ENCODE data around the gene MUC5AC. TPM values are rescaled to one million over a fixed set of nuclear protein-coding genes. Genes with fewer than 3 reads are reported as not detected.
A peak's percentile ranks its signal among the peaks of the same experiment; 100 is the strongest.

MUC5AC gene
- total and polyA plus RNA-seq, 5 donors, result not detected

DNA sequence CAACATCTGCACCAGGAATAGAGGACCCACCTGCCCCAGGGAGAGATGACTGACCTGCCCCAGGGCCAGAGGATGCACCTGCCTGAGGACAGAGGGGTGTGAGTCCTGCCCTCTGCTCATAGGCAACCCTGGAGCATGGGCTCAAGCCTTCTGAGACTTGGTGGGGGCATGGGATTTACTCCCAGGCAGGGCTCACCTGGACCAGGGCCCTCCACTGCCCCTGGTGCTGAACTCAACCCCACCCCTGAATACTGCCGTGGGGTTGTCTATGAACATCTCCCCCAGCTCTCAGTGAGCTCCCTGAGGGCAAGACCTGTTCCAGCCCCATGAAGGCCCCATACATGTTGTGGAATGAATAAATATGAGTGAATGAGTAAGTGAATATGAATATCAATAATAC, 33.8 kb upstream of the MUC5AC start:
- WGBS, result 95% methylated on average over 1 of the region's 1 CpG
- Histone ChIP-seq H3K27ac (ENCODE audit: low read length) (no peak overlapping the region), H3K4me1 (ENCODE audit: control insufficient read depth, insufficient read depth, low read length) (no peaks in the 10 kb centered on the region), H3K27me3 (ENCODE audit: control insufficient read depth, insufficient read depth) (no peaks in the 10 kb centered on the region), H3K9me3 (ENCODE audit: control insufficient read depth, low read length) (no peaks in the 10 kb centered on the region), H3K4me3 (ENCODE audit: low read length) (no peak overlapping the region)
- intact Hi-C loops (cut with DNase I), result no loop called here
- DNase-seq (peak in 1 of 3 donors; percentile 6), ATAC-seq (no peak)

- H3K4me1 ChIP-seq (ENCODE audit: control insufficient read depth, insufficient read depth, low read length), result no peaks in the 10 kb centered on the region
- intact Hi-C loops (cut with DNase I), result no loop called here
- no peak overlapping the region for H3K4me3 ChIP-seq (ENCODE audit: low read length)
- no peak overlapping the region for H3K27ac ChIP-seq (ENCODE audit: low read length)
- ATAC-seq, result no peak
- peak in 1 of 3 donors; percentile 9 for DNase-seq
- no peaks in the 10 kb centered on the region for H3K9me3 ChIP-seq (ENCODE audit: control insufficient read depth, low read length)
- 92% methylated on average over 9 of the region's 9 CpGs for WGBS
- no peaks in the 10 kb centered on the region for H3K27me3 ChIP-seq (ENCODE audit: control insufficient read depth, insufficient read depth)
Measured at GRCh38 chr11:1125803-1126202, 31.9 kb upstream of the MUC5AC start.

DNA sequence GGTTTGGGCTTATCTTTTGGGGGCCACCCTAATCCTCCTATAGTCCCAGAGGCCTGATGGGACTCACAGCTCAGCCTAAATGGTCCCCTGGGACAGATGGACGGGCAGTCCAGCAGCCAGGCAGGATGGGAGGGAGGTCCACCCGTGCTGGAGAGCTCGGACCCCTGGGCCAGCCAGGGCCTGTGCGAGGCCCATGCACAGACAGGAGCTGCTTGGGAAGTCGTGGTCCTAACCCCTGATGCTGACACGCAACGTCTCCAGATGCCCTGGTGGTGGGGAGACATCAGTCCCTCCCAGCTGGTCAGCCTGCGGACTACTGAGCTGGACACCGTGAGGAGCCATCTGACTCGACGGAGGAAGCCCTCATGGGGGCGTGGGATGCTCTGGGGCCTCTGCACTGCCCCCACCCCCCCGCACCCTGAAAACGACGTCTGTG, 31.2 kb upstream of the MUC5AC start:
- Histone ChIP-seq H3K4me3 (ENCODE audit: low read length) (no peak overlapping the region), H3K27ac (ENCODE audit: low read length) (no peak overlapping the region), H3K9me3 (ENCODE audit: control insufficient read depth, low read length) (no peaks in the 10 kb centered on the region), H3K27me3 (ENCODE audit: control insufficient read depth, insufficient read depth) (no peaks in the 10 kb centered on the region), H3K4me1 (ENCODE audit: control insufficient read depth, insufficient read depth, low read length) (no peaks in the 10 kb centered on the region)
- DNase-seq (no peak), ATAC-seq (no peak)
- intact Hi-C loops (cut with DNase I), result no loop called here
- WGBS, result 83% methylated on average over 15 of the region's 15 CpGs

DNA sequence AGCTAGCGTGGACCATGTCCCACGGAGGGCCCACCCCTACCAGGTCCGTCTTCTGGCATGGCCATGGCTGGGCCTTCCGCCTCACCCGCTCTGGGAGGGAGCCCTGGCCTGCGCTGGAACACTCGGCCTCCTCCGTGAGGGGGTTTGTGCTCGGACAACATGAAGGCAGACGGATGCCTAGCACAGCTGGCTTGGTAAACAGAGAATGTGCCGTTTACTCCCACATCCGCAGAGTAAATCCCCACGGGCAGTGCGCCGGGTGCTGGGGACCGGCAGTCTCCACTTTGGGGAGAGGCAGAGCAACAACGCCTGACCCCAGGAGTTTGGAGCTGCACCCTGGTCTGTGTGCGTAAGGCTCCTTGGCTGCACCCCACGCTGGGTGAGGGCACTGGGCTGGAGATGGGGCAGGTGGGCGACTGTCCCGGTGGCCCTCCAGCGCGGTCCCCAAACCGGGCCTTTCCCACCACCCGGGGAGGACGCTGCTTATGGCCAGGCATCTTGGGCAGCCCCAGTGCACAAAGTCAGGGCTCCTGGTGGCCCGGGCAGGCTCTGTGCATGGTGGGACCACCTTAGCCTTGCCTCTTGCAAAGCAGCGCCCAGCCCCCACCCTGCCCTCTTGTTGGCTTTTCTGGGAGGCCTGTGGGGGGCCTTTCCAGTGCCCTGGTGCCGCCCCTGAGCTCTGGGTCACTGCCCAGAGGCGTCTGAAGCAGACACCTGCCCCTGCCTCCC, 30.7 kb upstream of the MUC5AC start:
- no peak overlapping the region for H3K4me3 ChIP-seq (ENCODE audit: low read length)
- H3K9me3 ChIP-seq (ENCODE audit: control insufficient read depth, low read length), result no peaks in the 10 kb centered on the region
- 84% methylated on average over 30 of the region's 30 CpGs for WGBS
- H3K27me3 ChIP-seq (ENCODE audit: control insufficient read depth, insufficient read depth), result no peaks in the 10 kb centered on the region
- no peaks in the 10 kb centered on the region for H3K4me1 ChIP-seq (ENCODE audit: control insufficient read depth, insufficient read depth, low read length)
- intact Hi-C loops (cut with DNase I), result no loop called here
- H3K27ac ChIP-seq (ENCODE audit: low read length), result no peak overlapping the region
- DNase-seq (peak in 1 of 3 donors; percentile 41), ATAC-seq (no peak)

DNA sequence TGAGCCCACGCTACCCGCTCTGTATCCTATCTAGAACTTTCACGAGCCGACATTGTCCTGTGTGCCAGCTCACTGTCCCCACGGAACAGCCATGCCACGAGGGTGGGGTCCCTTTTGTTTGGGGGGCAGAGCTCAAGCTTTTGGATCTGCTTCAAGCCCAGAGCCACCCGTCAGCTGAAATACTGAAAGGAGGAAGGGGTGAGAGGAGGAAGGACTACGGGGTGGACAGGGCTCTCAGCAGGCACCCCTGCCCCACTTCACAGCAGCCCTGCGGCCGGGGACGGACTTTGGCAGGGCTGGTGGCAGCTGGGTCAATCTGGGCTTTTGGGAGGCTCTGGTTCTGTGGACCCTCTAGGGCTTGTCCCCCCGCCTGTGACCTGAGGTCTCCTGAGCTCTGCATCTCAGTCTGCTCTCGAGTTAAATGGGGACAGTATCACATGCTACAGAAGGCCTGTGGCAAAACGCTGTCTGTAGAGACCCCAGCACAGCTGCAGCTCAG, 30.0 kb upstream of the MUC5AC start:
- Histone ChIP-seq H3K27me3 (ENCODE audit: control insufficient read depth, insufficient read depth) (no peaks in the 10 kb centered on the region), H3K4me1 (ENCODE audit: control insufficient read depth, insufficient read depth, low read length) (no peaks in the 10 kb centered on the region), H3K9me3 (ENCODE audit: control insufficient read depth, low read length) (no peaks in the 10 kb centered on the region), H3K27ac (ENCODE audit: low read length) (no peak overlapping the region), H3K4me3 (ENCODE audit: low read length) (no peak overlapping the region)
- WGBS, result 66% methylated on average over 14 of the region's 14 CpGs
- intact Hi-C loops (cut with DNase I), result no loop called here
- DNase-seq (peak in 1 of 3 donors; percentile 22), ATAC-seq (no peak)

- Histone ChIP-seq H3K4me3 (ENCODE audit: low read length) (no peak overlapping the region), H3K27me3 (ENCODE audit: control insufficient read depth, insufficient read depth) (no peaks in the 10 kb centered on the region), H3K27ac (ENCODE audit: low read length) (no peak overlapping the region), H3K9me3 (ENCODE audit: control insufficient read depth, low read length) (no peaks in the 10 kb centered on the region), H3K4me1 (ENCODE audit: control insufficient read depth, insufficient read depth, low read length) (no peaks in the 10 kb centered on the region)
- 79% methylated on average over 33 of the region's 33 CpGs for WGBS
- DNase-seq (peak in 2 of 3 donors; percentile 18 to 42), ATAC-seq (no peak)
- intact Hi-C loops (cut with DNase I), result no loop called here
Measured at GRCh38 chr11:1128311-1129142, 29.2 kb upstream of the MUC5AC start.

DNA sequence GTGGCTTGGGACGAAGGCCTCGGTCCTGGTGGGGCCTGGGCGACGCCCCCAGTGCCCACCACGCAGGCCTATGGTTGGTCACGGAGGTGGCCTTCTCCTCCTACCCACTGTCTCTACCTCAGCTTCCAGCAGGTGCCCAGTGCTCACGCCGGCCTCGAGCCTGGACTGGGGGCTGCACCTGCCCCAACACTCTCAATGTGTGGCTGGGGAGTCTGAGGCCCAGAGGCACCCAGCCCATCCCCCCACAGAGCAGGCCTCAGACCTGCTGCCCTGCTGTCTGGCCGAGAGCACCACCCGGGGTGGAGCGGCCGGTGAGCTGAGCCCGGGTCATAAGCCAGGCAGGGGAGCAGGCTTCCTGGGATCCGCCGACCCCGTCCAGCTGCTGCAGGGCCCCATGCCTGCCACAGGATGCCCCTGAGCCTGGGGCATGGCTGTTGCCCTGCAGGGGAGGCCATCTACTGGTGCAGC, 28.6 kb upstream of the MUC5AC start:
- H3K4me1 ChIP-seq (ENCODE audit: control insufficient read depth, insufficient read depth, low read length), result no peaks in the 10 kb centered on the region
- peak in 1 of 2 donors; percentile 12 for ATAC-seq
- no peaks in the 10 kb centered on the region for H3K27me3 ChIP-seq (ENCODE audit: control insufficient read depth, insufficient read depth)
- H3K4me3 ChIP-seq (ENCODE audit: low read length), result no peak overlapping the region
- no peaks in the 10 kb centered on the region for H3K9me3 ChIP-seq (ENCODE audit: control insufficient read depth, low read length)
- intact Hi-C loops (cut with DNase I), result no loop called here
- no peak overlapping the region for H3K27ac ChIP-seq (ENCODE audit: low read length)
- 66% methylated on average over 17 of the region's 17 CpGs for WGBS
- peak in 1 of 3 donors; percentile 35 for DNase-seq

- DNase-seq (peak in 1 of 3 donors; percentile 26), ATAC-seq (no peak)
- intact Hi-C loops (cut with DNase I), result no loop called here
- Histone ChIP-seq H3K4me3 (ENCODE audit: low read length) (no peak overlapping the region), H3K27me3 (ENCODE audit: control insufficient read depth, insufficient read depth) (no peaks in the 10 kb centered on the region), H3K4me1 (ENCODE audit: control insufficient read depth, insufficient read depth, low read length) (no peaks in the 10 kb centered on the region), H3K9me3 (ENCODE audit: control insufficient read depth, low read length) (no peaks in the 10 kb centered on the region), H3K27ac (ENCODE audit: low read length) (no peak overlapping the region)
- WGBS, result 85% methylated on average over 18 of the region's 18 CpGs
Measured at GRCh38 chr11:1129611-1130160, 28.1 kb upstream of the MUC5AC start.

- ATAC-seq, result peak in 1 of 2 donors; percentile 18
- H3K27me3 ChIP-seq (ENCODE audit: control insufficient read depth, insufficient read depth), result no peaks in the 10 kb centered on the region
Measured at GRCh38 chr11:1130276-1131032, 27.3 kb upstream of the MUC5AC start.

DNA sequence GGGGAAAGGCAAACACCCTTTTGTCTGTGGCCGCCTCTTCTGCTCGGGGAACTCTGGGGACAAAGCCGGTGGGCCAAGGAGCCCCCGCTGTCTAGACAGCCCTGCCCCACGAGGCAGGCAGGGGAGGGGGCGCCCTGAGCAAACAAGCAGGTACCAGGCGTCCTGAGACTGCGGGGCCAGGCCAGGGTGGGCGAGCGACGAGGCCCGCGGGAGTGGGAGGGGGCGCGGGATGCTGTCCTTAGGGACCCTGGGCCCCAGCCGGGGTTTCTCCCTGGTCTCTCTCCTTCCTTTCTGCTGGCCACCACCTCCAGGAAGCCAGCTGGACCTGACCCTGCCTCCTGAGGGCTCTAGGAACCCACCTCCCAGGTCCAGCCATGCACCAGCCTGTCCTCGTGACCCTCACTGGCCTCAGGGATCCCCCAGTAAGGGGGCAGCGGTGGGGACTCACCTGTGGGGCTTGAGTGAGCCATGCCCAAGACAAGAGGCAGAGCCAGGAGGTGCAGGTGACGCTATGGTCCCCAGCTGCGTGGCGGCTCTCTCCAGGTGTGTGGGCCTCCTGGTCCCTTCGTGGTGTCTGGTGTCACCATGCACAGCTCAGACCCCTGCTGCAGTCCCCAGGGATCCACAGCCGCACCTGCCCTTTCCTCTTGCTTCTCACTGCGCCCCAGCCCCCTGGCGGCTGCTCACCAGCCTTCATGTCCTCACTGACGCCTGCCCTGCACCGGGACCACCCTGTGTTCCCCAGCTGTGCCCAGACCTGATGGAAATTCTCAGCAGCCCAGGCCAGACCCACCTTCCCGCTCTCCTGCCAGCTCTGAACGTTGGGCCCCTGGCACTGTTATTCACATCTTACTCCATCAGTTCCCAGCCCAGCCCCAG, 26.5 kb upstream of the MUC5AC start:
- no peak overlapping the region for H3K27ac ChIP-seq (ENCODE audit: low read length)
- DNase-seq (peak in 1 of 3 donors; percentile 30), ATAC-seq (no peak)
- WGBS, result 76% methylated on average over 29 of the region's 29 CpGs
- intact Hi-C loops (cut with DNase I), result no loop called here
- H3K4me1 ChIP-seq (ENCODE audit: control insufficient read depth, insufficient read depth, low read length), result no peaks in the 10 kb centered on the region
- no peaks in the 10 kb centered on the region for H3K9me3 ChIP-seq (ENCODE audit: control insufficient read depth, low read length)
- no peaks in the 10 kb centered on the region for H3K27me3 ChIP-seq (ENCODE audit: control insufficient read depth, insufficient read depth)
- no peak overlapping the region for H3K4me3 ChIP-seq (ENCODE audit: low read length)

More at GRCh38 chr11:1130276-1131032, 27.3 kb upstream of the MUC5AC start:
- 69% methylated on average over 15 of the region's 15 CpGs for WGBS
- Histone ChIP-seq H3K9me3 (ENCODE audit: control insufficient read depth, low read length) (no peaks in the 10 kb centered on the region), H3K4me3 (ENCODE audit: low read length) (no peak overlapping the region), H3K27ac (ENCODE audit: low read length) (no peak overlapping the region), H3K4me1 (ENCODE audit: control insufficient read depth, insufficient read depth, low read length) (no peaks in the 10 kb centered on the region)
- DNase-seq, result peak in 2 of 3 donors; percentile 30 to 53
- intact Hi-C loops (cut with DNase I), result no loop called here
